GM12873 (cell line): ENCODE data around the gene MAP1A.

Experiments used
- TF ChIP-seq, protein P1 (sequence below): IDR thresholded peaks from 2 replicates; pipeline ENCODE4 v1.5.1; 2012; ENCODE audit warnings: low read depth, mild to moderate bottlenecking, moderate library complexity, low read length, control low read depth; ENCODE audit not compliant: insufficient read depth; ENCODE audit errors: missing control alignments

The MAP1A gene

DNA sequence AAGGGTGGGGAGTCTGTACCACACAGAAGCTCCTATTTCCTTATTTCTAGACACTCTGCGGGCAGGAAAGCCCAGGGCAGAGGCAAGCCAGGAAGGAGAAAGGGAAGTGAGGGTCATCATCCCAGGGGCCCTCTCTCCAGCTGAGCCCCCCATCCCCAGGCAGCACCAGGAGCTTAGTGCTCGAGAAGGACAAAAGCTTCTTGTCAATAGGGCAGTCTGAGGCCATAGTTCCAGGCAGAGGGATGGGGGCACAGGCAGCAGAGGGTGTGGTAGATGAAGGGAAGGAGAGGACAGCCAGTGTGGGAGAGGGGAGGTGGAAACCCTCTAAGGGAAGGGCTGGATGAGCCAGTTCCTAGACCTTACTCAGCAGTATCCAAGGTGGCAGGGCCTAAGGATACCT lies 2.7 kb downstream of the MAP1A start:
- TF ChIP-seq, protein P1, sequence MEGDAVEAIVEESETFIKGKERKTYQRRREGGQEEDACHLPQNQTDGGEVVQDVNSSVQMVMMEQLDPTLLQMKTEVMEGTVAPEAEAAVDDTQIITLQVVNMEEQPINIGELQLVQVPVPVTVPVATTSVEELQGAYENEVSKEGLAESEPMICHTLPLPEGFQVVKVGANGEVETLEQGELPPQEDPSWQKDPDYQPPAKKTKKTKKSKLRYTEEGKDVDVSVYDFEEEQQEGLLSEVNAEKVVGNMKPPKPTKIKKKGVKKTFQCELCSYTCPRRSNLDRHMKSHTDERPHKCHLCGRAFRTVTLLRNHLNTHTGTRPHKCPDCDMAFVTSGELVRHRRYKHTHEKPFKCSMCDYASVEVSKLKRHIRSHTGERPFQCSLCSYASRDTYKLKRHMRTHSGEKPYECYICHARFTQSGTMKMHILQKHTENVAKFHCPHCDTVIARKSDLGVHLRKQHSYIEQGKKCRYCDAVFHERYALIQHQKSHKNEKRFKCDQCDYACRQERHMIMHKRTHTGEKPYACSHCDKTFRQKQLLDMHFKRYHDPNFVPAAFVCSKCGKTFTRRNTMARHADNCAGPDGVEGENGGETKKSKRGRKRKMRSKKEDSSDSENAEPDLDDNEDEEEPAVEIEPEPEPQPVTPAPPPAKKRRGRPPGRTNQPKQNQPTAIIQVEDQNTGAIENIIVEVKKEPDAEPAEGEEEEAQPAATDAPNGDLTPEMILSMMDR: no peak

DNA sequence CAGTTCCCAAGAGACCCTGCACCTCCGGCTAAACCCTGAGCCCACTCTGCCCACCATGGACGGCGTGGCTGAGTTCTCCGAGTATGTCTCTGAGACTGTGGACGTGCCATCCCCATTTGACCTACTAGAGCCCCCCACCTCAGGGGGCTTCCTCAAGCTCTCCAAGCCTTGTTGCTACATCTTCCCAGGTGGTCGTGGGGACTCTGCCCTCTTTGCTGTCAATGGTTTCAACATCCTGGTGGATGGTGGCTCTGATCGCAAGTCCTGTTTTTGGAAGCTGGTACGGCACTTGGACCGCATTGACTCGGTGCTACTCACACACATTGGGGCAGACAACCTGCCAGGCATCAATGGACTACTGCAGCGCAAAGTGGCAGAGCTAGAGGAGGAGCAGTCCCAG lies 4.0 kb downstream of the MAP1A start:
- TF ChIP-seq, protein P1: no peak

DNA sequence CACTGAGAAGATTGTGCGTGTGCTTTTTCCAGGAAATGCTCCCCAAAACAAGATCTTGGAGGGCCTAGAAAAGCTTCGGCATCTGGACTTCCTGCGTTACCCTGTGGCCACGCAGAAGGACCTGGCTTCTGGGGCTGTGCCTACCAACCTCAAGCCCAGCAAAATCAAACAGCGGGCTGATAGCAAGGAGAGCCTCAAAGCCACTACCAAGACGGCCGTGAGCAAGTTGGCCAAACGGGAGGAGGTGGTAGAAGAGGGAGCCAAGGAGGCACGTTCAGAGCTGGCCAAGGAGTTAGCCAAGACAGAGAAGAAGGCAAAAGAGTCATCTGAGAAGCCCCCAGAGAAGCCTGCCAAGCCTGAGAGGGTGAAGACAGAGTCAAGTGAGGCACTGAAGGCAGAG lies 4.8 kb downstream of the MAP1A start:
- TF ChIP-seq, protein P1: no peak

DNA sequence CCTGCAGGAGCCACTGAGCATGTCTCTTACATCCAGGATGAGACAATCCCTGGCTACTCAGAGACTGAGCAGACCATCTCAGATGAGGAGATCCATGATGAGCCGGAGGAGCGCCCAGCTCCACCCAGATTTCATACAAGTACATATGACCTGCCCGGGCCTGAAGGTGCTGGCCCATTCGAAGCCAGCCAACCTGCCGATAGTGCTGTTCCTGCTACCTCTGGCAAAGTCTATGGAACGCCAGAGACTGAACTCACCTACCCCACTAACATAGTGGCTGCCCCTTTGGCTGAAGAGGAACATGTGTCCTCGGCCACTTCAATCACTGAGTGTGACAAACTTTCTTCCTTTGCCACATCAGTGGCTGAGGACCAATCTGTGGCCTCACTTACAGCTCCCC lies 6.2 kb downstream of the MAP1A start:
- TF ChIP-seq, protein P1: no peak

DNA sequence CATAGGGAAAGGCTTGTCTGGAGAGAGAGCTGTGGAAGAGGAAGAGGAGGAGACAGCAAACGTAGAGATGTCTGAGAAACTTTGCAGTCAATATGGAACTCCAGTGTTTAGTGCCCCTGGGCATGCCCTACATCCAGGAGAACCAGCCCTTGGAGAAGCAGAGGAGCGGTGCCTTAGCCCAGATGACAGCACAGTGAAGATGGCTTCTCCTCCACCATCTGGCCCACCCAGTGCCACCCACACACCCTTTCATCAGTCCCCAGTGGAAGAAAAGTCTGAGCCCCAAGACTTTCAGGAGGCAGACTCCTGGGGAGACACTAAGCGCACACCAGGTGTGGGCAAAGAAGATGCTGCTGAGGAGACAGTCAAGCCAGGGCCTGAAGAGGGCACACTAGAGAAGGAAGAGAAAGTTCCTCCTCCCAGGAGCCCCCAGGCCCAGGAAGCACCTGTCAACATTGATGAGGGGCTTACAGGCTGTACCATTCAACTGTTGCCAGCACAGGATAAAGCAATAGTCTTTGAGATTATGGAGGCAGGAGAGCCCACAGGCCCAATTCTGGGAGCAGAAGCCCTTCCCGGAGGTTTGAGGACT lies 6.9 kb downstream of the MAP1A start:
- TF ChIP-seq, protein P1: peak; percentile 18

DNA sequence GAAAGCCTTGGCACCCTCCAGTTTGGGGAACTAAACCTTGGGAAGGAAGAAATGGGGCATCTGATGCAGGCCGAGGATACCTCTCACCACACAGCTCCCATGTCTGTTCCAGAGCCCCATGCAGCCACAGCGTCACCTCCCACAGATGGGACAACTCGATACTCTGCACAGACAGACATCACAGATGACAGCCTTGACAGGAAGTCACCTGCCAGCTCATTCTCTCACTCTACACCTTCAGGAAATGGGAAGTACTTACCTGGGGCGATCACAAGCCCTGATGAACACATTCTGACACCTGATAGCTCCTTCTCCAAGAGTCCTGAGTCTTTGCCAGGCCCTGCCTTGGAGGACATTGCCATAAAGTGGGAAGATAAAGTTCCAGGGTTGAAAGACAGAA lies 7.7 kb downstream of the MAP1A start:
- TF ChIP-seq, protein P1: no peak

DNA sequence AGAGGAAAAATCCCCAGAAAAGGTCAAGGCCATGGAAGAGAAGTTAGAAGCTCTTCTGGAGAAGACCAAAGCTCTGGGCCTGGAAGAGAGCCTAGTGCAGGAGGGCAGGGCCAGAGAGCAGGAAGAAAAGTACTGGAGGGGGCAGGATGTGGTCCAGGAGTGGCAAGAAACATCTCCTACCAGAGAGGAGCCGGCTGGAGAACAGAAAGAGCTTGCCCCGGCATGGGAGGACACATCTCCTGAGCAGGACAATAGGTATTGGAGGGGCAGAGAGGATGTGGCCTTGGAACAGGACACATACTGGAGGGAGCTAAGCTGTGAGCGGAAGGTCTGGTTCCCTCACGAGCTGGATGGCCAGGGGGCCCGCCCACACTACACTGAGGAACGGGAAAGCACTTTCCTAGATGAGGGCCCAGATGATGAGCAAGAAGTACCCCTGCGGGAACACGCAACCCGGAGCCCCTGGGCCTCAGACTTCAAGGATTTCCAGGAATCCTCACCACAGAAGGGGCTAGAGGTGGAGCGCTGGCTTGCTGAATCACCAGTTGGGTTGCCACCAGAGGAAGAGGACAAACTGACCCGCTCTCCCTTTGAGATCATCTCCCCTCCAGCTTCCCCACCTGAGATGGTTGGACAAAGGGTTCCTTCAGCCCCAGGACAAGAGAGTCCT lies 9.0 kb downstream of the MAP1A start:
- TF ChIP-seq, protein P1: no peak
